LNCAP (cell line): ENCODE measurements around the gene NPVF.
A peak's percentile ranks its signal among the peaks of the same experiment; 100 is the strongest.

ENCODE experiments used
- TF ChIP-seq, protein P1 (sequence below): fragments of 450-650 bp; IDR thresholded peaks from 2 replicates; pipeline ENCODE4 v1.5.1; 2017; ENCODE audit warnings: mild to moderate bottlenecking

Gene NPVF, protein sequence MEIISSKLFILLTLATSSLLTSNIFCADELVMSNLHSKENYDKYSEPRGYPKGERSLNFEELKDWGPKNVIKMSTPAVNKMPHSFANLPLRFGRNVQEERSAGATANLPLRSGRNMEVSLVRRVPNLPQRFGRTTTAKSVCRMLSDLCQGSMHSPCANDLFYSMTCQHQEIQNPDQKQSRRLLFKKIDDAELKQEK

DNA sequence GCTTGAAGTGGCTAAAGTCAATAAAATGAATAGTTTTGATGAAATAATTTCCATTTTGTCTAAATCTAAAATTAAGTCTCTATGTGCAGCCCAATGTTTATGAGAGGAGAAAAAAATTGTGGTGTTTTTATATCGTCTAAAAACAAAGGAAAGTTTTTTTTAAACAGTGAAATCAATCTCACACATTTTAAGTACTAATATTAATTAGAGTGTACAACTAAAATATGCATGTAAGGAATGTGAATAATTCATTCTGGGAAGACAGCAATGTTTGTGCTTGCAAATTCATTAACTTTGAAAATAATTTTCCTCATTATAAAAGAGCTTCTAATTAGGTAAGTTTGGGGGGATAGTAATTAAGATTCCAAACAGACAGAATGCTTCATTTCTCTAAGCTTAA, at the start of gene NPVF:
NPVF (minus strand) TSS at position 101 of the 400 bp plus-strand sequence; CDS start at position 54, 47 bp downstream.
- TF ChIP-seq, protein P1, sequence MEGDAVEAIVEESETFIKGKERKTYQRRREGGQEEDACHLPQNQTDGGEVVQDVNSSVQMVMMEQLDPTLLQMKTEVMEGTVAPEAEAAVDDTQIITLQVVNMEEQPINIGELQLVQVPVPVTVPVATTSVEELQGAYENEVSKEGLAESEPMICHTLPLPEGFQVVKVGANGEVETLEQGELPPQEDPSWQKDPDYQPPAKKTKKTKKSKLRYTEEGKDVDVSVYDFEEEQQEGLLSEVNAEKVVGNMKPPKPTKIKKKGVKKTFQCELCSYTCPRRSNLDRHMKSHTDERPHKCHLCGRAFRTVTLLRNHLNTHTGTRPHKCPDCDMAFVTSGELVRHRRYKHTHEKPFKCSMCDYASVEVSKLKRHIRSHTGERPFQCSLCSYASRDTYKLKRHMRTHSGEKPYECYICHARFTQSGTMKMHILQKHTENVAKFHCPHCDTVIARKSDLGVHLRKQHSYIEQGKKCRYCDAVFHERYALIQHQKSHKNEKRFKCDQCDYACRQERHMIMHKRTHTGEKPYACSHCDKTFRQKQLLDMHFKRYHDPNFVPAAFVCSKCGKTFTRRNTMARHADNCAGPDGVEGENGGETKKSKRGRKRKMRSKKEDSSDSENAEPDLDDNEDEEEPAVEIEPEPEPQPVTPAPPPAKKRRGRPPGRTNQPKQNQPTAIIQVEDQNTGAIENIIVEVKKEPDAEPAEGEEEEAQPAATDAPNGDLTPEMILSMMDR = no peak

DNA sequence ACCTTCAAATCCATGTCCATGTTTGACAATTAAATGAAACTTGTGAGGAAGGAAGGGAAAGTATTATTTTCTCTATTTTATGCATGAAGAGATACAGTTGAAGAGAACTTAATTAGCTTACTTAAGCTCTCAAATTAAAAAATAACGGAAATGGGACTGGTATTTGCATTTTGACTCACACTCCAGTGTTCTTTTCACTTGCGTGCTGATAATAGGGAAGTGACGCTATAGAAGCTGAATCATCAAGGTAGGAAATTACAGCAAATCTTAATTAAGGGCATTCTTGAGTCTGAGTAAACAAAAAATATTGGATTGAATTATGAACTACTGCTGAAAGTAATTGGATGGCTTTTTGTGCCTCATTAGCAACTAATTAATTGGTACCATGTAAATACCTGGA, 44.0 kb upstream of the NPVF start:
- TF ChIP-seq, protein P1 = no peak

DNA sequence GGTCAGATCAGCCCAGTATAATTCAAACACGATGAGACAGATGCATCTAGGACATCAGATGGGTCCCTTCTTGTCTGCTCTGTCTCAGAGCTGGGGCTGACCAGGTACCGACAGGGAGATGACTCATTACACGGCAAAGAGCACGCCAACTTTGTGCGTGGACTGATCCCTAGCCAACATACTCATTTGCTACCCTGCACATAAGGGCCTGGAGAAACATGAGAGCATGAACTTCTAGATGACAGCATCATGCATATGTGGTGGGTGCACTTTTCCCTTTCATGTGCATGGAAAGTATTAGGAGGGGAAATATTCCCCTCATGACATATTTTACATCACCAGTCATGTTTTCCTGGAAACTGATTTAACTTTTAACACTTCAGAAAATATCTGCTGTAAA, 35.1 kb upstream of the NPVF start:
- TF ChIP-seq, protein P1 = no peak

DNA sequence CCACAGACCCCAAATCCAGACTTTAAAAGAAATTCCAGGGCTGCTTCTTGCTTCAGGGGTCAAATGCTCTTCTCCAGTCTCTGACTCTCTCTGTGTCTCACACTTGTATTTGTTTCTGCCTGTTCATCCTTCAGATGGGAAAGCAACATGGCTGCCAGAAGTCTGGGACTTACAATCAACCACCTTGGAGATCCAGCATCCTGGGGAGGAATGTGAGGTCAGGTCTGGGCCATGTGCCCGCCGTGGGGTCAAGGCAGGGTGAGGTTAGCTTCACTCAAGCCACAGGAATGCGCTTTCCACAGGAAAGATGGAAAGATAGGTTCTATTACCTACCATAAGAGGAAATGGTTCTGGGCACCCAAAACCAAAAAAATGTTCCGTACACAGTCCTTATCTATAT, 34.3 kb upstream of the NPVF start:
- TF ChIP-seq, protein P1 = no peak

DNA sequence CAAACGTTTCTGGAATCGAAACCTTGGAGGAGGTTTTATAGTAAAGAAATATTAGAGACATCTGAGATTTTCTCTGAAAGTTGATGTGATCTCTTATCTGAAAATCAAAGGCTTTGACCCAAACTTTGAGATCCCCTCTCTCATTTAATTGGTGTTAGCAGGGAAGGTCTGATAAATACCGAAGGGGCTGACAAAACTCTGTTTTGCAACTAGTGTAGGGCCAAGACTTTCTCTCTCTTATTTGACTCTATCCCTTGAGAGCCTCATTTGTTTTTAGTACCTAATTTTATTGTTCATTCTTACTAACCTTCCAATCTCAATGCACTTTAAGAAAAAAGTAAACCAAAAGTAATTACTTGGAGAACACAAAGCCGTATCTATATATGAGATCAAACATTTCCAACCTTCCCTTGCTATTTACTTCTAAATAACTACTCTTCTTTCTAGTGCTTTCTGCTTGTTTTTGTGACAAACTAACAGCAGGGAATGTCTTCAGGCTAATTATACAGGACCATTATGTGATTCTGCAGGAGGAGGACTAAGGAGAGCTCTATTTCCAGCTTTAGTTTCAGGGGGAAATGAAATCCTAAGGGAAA, 33.4 kb upstream of the NPVF start:
- TF ChIP-seq, protein P1 = no peak

DNA sequence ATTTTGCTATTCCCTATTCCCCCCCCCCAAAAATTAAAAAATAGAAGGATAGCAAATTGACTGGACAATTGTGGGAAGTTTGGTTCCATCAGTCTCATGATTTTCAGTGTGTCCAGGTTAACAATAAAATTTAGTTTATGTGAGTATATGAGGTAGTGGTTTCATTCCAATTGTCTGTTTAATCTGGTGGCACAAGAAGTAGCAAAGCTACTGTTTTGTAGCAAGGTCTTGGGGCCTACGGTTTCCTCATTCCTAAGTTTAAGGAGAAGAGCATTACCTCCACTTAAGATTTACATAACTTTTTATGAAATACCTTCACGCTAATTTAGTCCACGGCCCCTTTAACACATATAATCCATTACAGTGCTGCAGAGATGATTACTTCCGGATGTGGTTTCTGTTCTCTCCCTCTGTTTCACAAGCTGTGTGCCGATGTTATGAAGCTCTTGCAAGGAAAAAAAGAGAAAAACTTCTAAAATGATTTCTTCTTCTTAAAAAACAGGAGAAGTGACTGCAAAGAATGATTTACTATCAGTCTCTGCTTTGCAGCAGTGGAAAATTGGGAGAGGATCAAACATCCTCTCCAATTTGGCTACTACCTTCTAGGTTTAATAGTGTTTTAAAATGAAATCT, 32.7 kb upstream of the NPVF start:
- TF ChIP-seq, protein P1 = no peak

DNA sequence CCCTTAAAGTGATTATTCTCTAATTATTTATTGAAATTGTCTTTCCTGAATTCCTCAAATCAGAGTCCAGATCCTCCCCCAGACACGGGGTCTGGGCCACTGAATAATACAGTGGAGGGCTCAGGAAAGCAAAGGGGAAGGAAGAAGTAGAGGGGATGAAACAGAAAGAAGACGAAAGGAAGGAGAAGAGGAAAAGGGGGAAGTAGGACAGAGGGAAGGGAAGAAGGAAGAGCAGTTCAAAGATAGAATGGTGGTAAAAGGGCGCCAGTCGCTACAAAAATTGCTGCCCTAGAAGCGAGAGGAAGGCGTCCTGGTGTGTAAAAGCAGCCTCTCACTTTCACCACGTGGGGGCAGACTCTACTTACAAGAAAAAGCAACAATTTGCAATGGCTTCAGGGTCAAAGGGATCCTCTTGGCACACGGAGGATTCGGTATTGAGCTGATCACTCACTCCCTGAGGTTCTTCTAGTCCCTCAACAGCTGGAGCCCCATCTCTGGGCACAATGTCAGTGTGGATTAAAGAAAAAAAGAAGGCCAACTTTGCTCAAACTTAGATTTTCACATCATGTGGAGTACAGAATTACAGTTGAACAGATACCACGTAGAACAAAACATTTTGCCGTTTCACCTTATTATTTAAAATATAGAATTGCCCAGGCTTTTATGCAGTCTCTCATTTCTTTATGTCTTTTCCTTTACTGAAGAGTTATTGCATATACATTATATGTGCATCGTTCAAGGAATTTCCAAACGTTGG, 31.4 kb upstream of the NPVF start:
- TF ChIP-seq, protein P1 = peak; percentile 85
